GM13977 (cell line): Measurements from ENCODE around the gene MTCL3.

Source experiments
- DNase-seq: peaks from one replicate; pipeline ENCODE4 v3.0.0; 2012; ENCODE audit warnings: low spot score
- in situ Hi-C: fragments of 300-500 bp; cut with MboI; formaldehyde crosslinking; loops from one replicate; pipeline ENCODE4 v1.12.0; 2022; ENCODE audit warnings: low sequenced_read_pairs, low pct_unique_long_range_greater_than_20kb, mixed read lengths, inconsistent platforms; ENCODE audit not compliant: unreplicated experiment
- TF ChIP-seq, protein P1 (sequence below): IDR thresholded peaks from 2 replicates; pipeline ENCODE4 v1.5.1; 2012; ENCODE audit warnings: mild to moderate bottlenecking, control low read depth; ENCODE audit not compliant: insufficient read depth; ENCODE audit errors: extremely low read depth, missing control alignments

Gene MTCL3

GRCh38 chr6:127506894-127507293, 12.2 kb downstream of the MTCL3 start:
- in situ Hi-C loops, result no loop called here
- TF ChIP-seq, protein P1, sequence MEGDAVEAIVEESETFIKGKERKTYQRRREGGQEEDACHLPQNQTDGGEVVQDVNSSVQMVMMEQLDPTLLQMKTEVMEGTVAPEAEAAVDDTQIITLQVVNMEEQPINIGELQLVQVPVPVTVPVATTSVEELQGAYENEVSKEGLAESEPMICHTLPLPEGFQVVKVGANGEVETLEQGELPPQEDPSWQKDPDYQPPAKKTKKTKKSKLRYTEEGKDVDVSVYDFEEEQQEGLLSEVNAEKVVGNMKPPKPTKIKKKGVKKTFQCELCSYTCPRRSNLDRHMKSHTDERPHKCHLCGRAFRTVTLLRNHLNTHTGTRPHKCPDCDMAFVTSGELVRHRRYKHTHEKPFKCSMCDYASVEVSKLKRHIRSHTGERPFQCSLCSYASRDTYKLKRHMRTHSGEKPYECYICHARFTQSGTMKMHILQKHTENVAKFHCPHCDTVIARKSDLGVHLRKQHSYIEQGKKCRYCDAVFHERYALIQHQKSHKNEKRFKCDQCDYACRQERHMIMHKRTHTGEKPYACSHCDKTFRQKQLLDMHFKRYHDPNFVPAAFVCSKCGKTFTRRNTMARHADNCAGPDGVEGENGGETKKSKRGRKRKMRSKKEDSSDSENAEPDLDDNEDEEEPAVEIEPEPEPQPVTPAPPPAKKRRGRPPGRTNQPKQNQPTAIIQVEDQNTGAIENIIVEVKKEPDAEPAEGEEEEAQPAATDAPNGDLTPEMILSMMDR, result no peak
- DNase-seq, result no peak

- TF ChIP-seq, protein P1, result no peak
- in situ Hi-C loops, result no loop called here
- no peak for DNase-seq
Observed at GRCh38 chr6:127503022-127503421, 16.1 kb downstream of the MTCL3 start.

- in situ Hi-C loops, result no loop called here
- DNase-seq, result no peak
- TF ChIP-seq, protein P1, result no peak
Observed at GRCh38 chr6:127497410-127497809, 21.7 kb downstream of the MTCL3 start.

- in situ Hi-C loops, result no loop called here
- TF ChIP-seq, protein P1, result no peak
Observed at GRCh38 chr6:127496471-127496870, 22.7 kb downstream of the MTCL3 start.

GRCh38 chr6:127494240-127494767, 24.8 kb downstream of the MTCL3 start:
- no peak for DNase-seq
- TF ChIP-seq, protein P1, result no peak
- in situ Hi-C loops, result no loop called here

More at GRCh38 chr6:127496471-127496870, 22.7 kb downstream of the MTCL3 start:
- no peak for DNase-seq

GRCh38 chr6:127489248-127489647, 29.9 kb downstream of the MTCL3 start:
- no peak for DNase-seq
- in situ Hi-C loops, result no loop called here
- TF ChIP-seq, protein P1, result no peak
